ENCODE results near the gene PITHD1. TPM values are rescaled to one million over a fixed set of nuclear protein-coding genes. Genes with fewer than 3 reads are reported as not detected.
"Not testable (repeated sequence)": the region's sequence is repeated elsewhere in the genome, so short reads cannot be mapped to it uniquely, and the experiment has no call there.

Gene PITHD1
- total and polyA plus RNA-seq, 10 of the 15 experiments (the other 5 are each of a cell fraction or from before 2014, with no cell fraction given) = 23.7 to 82.2 (median 67.0) TPM

GRCh38 chr1:23802809-23803342 is 24.7 kb downstream of the PITHD1 start:
- H3K4me3 ChIP-seq; H3K36me3 ChIP-seq (ENCODE audit: control insufficient read depth in 2 of 2, insufficient read depth in 2 of 2, low read length in 1 of 2); DNase-seq (ENCODE audit: low read depth, low spot score); H2AFZ ChIP-seq (ENCODE audit: control insufficient read depth, low read depth, low read length); H4K20me1 ChIP-seq (ENCODE audit: control insufficient read depth, insufficient read depth); H3K27ac ChIP-seq (ENCODE audit: control insufficient read depth, insufficient read depth); H3K9ac ChIP-seq (ENCODE audit: control insufficient read depth, insufficient read depth, low read length); H3K79me2 ChIP-seq (ENCODE audit: control insufficient read depth, insufficient read depth, low read length); FAIRE-seq; H3K27me3 ChIP-seq (replicated peaks in 1 of 2; ENCODE audit: control insufficient read depth in 2 of 2, insufficient read depth in 2 of 2, low read length in 1 of 2); BruUV-seq (replicated peaks); intact Hi-C loops (cut with micrococcal nuclease; ENCODE audit: unreplicated experiment); H3K4me2 ChIP-seq (ENCODE audit: control insufficient read depth, insufficient read depth); H3K9me3 ChIP-seq (replicated peaks; ENCODE audit: control insufficient read depth, insufficient read depth, low read length); ATAC-seq: not testable (repeated sequence)
- ChIA-PET CTCF (interaction anchor here (0.9 to 7.5 kb wide), 6 partner anchors 8 to 114 kb away, joined by 3 to 63 read pairs (median 7); partner anchors contain the start of genes CNR2 and HMGCL), POLR2A (interaction anchor here (0.9 to 1.2 kb wide), 2 partner anchors 25 to 114 kb away, joined by 3 to 4 read pairs; partner anchors contain the start of gene PITHD1), SMC1A (ENCODE audit: uncharacterized antibody, unreplicated experiment) (interaction anchor here (1.9 to 3.5 kb wide), 4 partner anchors 26 to 113 kb away, joined by 6 to 16 read pairs (median 10); partner anchors contain the start of gene PITHD1), RAD21 (ENCODE audit: unreplicated experiment) (interaction anchor here (1.0 to 3.3 kb wide), 4 partner anchors 8 to 113 kb away, joined by 3 to 15 read pairs (median 4); no protein-coding TSS in a partner anchor)
- WGBS (ENCODE audit: insufficient coverage, insufficient replicate concordance, low lambda C conversion rate, missing lambda C conversion rate) = 86% methylated on average over 6 of the region's 7 CpGs
- H3K4me1 ChIP-seq (ENCODE audit: control insufficient read depth, insufficient read depth, low read length) = peaks cover 15% of the 10 kb centered on the region
- in situ Hi-C loops (cut with MboI) = loop anchor here (10.0 kb wide), 1 partner anchor 62 kb away; the partner anchor contains the start of gene FUCA1

GRCh38 chr1:23803674-23804073 is 25.5 kb downstream of the PITHD1 start:
- Histone ChIP-seq H2AFZ (ENCODE audit: control insufficient read depth, low read depth, low read length) (no peak overlapping the region), H3K9ac (ENCODE audit: control insufficient read depth, insufficient read depth, low read length) (no peak overlapping the region), H4K20me1 (ENCODE audit: control insufficient read depth, insufficient read depth) (no peaks in the 10 kb centered on the region), H3K27ac (ENCODE audit: control insufficient read depth, insufficient read depth) (no peak overlapping the region), H3K4me2 (ENCODE audit: control insufficient read depth, insufficient read depth) (no peak overlapping the region), H3K79me2 (ENCODE audit: control insufficient read depth, insufficient read depth, low read length) (peaks cover 10% of the 10 kb centered on the region), H3K4me3 (no peak overlapping the region), H3K4me1 (ENCODE audit: control insufficient read depth, insufficient read depth, low read length) (peaks cover 18% of the 10 kb centered on the region), H3K36me3 (ENCODE audit: control insufficient read depth in 2 of 2, insufficient read depth in 2 of 2, low read length in 1 of 2) (peaks cover 0 to 8% of the 10 kb centered on the region in 2 experiments; a peak in 1 of 4 replicates), H3K9me3 (replicated peaks; ENCODE audit: control insufficient read depth, insufficient read depth, low read length) (no peaks in the 10 kb centered on the region), H3K27me3 (replicated peaks in 1 of 2; ENCODE audit: control insufficient read depth in 2 of 2, insufficient read depth in 2 of 2, low read length in 1 of 2) (no peaks in the 10 kb centered on the region)
- ChIA-PET POLR2A (no interaction called here), RAD21 (ENCODE audit: unreplicated experiment) (no interaction called here), CTCF (interaction anchor here (0.9 to 7.5 kb wide), 2 partner anchors 100 to 113 kb away, joined by 3 to 63 read pairs; no protein-coding TSS in a partner anchor), SMC1A (ENCODE audit: uncharacterized antibody, unreplicated experiment) (interaction anchor here (2.6 to 2.9 kb wide), 2 partner anchors 32 to 113 kb away, joined by 8 to 16 read pairs; no protein-coding TSS in a partner anchor)
- FAIRE-seq (no peak), DNase-seq (ENCODE audit: low read depth, low spot score) (no peak), ATAC-seq (no peak)
- intact Hi-C loops (cut with micrococcal nuclease; ENCODE audit: unreplicated experiment) (no loop called here), in situ Hi-C loops (cut with MboI) (loop anchor here (10.0 kb wide), 1 partner anchor 61 kb away; the partner anchor contains the start of gene FUCA1)
- BruUV-seq (replicated peaks) = no TSS peak
- no peak for TF ChIP-seq STAT3 (IDR thresholded peaks at IDR 0.05; ENCODE audit: low read depth, low read length)
- no peak for TF ChIP-seq KAT2A (conservative IDR thresholded peaks at IDR 0.05; ENCODE audit: control insufficient read depth, low read depth, low read length)
- WGBS (ENCODE audit: insufficient coverage, insufficient replicate concordance, low lambda C conversion rate, missing lambda C conversion rate) = 93% methylated on average over 5 of the region's 5 CpGs

Data from GM12878 (cell line).